MM.1S (cell line): ENCODE measurements around the gene PRSS27.

Experiments
- DNase-seq: peaks from one replicate; pipeline ENCODE4 v3.0.0-alpha.2; 2015
- H2AFZ ChIP-seq: fragments of 300-600 bp; sonication (generic); 2 replicates; pipeline ENCODE4 v1.6.0; 2016; ENCODE audit warnings: antibody characterized with exemption, low read length
- H3F3A ChIP-seq: fragments of 300-600 bp; sonication (generic); 2 replicates; pipeline ENCODE4 v1.6.1; 2016; ENCODE audit warnings: mild to moderate bottlenecking, antibody characterized with exemption, low read length, moderate library complexity, mixed read lengths; ENCODE audit not compliant: insufficient read depth
- H3K27ac ChIP-seq: fragments of 300-600 bp; sonication (generic); 2 replicates; pipeline ENCODE4 v1.5.1; 2016; ENCODE audit warnings: mild to moderate bottlenecking, low read length
- H3K27me3 ChIP-seq: fragments of 300-600 bp; sonication (generic); replicated peaks from 2 replicates; pipeline ENCODE4 v1.6.0; 2016; ENCODE audit warnings: low read length; ENCODE audit not compliant: insufficient read depth
- H3K36me3 ChIP-seq: fragments of 300-600 bp; sonication (generic); replicated peaks from 2 replicates; pipeline ENCODE4 v1.6.1; 2016; ENCODE audit warnings: mild to moderate bottlenecking, low read length, mixed read lengths; ENCODE audit not compliant: insufficient read depth
- H3K4me1 ChIP-seq: fragments of 300-600 bp; sonication (generic); 2 replicates; pipeline ENCODE4 v1.6.1; 2016; ENCODE audit warnings: low read length, mixed read lengths
- H3K4me2 ChIP-seq: fragments of 300-600 bp; sonication (generic); 2 replicates; pipeline ENCODE4 v1.6.0; 2016; ENCODE audit warnings: low read depth, low read length
- H3K4me3 ChIP-seq: fragments of 300-600 bp; sonication (generic); 2 replicates; pipeline ENCODE4 v1.5.1; 2016; ENCODE audit warnings: low read length, mixed read lengths
- H3K79me2 ChIP-seq: fragments of 300-600 bp; sonication (generic); 2 replicates; pipeline ENCODE4 v1.6.1; 2016; ENCODE audit warnings: mixed run types, low read length, mixed read lengths
- H3K9ac ChIP-seq: fragments of 300-600 bp; sonication (generic); 2 replicates; pipeline ENCODE4 v1.6.1; 2016; ENCODE audit warnings: low read length, mixed read lengths
- H3K9me2 ChIP-seq: fragments of 300-600 bp; sonication (generic); replicated peaks from 2 replicates; pipeline ENCODE4 v1.6.1; 2016; ENCODE audit warnings: mild to moderate bottlenecking, low read length, mixed read lengths; ENCODE audit not compliant: insufficient read depth
- H3K9me3 ChIP-seq: fragments of 300-600 bp; sonication (generic); replicated peaks from 2 replicates; pipeline ENCODE4 v1.6.1; 2016; ENCODE audit warnings: mild to moderate bottlenecking, low read length, mixed read lengths; ENCODE audit not compliant: insufficient read depth
- H4K20me1 ChIP-seq: fragments of 300-600 bp; sonication (generic); 2 replicates; pipeline ENCODE4 v1.6.1; 2016; ENCODE audit warnings: mild to moderate bottlenecking, low read length, moderate library complexity, mixed read lengths; ENCODE audit not compliant: insufficient read depth
- CTCF ChIP-seq: fragments of 300-600 bp; sonication (generic); IDR thresholded peaks from 2 replicates; pipeline ENCODE4 v1.5.1; 2016; ENCODE audit warnings: antibody characterized with exemption, low read length, mixed read lengths
- EZH2 ChIP-seq: fragments of 300-600 bp; sonication (generic); optimal IDR thresholded peaks from 2 replicates; pipeline ENCODE3; 2017; ENCODE audit warnings: low read depth, mild to moderate bottlenecking, antibody characterized with exemption, low read length, mixed read lengths
- EZH2phosphoT487 ChIP-seq: fragments of 300-600 bp; sonication (generic); IDR thresholded peaks from 2 replicates; pipeline ENCODE4 v1.6.1; 2018; ENCODE audit warnings: antibody characterized with exemption, low read length

The PRSS27 gene

GRCh38 chr16:2761472-2761871 lies 41.4 kb upstream of the PRSS27 start:
- Histone ChIP-seq H3K9me3 (no peaks in the 10 kb centered on the region), H3K4me3 (no peak overlapping the region), H4K20me1 (peaks cover 5% of the 10 kb centered on the region), H3K79me2 (peaks cover 100% of the 10 kb centered on the region), H3F3A (peaks cover under 1% of the 10 kb centered on the region), H3K27ac (no peak overlapping the region), H3K9me2 (no peaks in the 10 kb centered on the region), H2AFZ (no peak overlapping the region), H3K4me1 (no peaks in the 10 kb centered on the region), H3K4me2 (no peak overlapping the region), H3K27me3 (no peaks in the 10 kb centered on the region), H3K9ac (no peak overlapping the region), H3K36me3 (peaks cover 98% of the 10 kb centered on the region)
- TF ChIP-seq EZH2phosphoT487 (no peak), CTCF (no peak), EZH2 (no peak)
- no peak for DNase-seq

- Histone ChIP-seq H3K27ac (no peak overlapping the region), H2AFZ (no peak overlapping the region), H3K9me2 (no peaks in the 10 kb centered on the region), H3K9ac (no peak overlapping the region), H3K4me3 (no peak overlapping the region), H3K9me3 (no peaks in the 10 kb centered on the region), H4K20me1 (peaks cover 37% of the 10 kb centered on the region), H3K27me3 (no peaks in the 10 kb centered on the region), H3K36me3 (peaks cover 63% of the 10 kb centered on the region), H3K4me1 (peaks cover 14% of the 10 kb centered on the region; the same call in 1 of the 2 replicates), H3F3A (no peaks in the 10 kb centered on the region; the same call in 1 of the 2 replicates), H3K4me2 (no peak overlapping the region), H3K79me2 (peaks cover 95% of the 10 kb centered on the region)
- no peak for DNase-seq
- TF ChIP-seq CTCF (no peak), EZH2phosphoT487 (no peak), EZH2 (no peak)
Measured at GRCh38 chr16:2757344-2757743, 37.3 kb upstream of the PRSS27 start.

GRCh38 chr16:2756288-2757015 lies 36.4 kb upstream of the PRSS27 start:
- H3K4me2 ChIP-seq: no peak overlapping the region
- H3K9ac ChIP-seq: no peak overlapping the region
- peaks cover 19% of the 10 kb centered on the region for H3K4me1 ChIP-seq
- TF ChIP-seq EZH2 (no peak), CTCF (no peak), EZH2phosphoT487 (no peak)
- H2AFZ ChIP-seq: no peak overlapping the region
- H3F3A ChIP-seq: no peaks in the 10 kb centered on the region; the same call in 1 of the 2 replicates
- H4K20me1 ChIP-seq: peaks cover 37% of the 10 kb centered on the region
- H3K9me3 ChIP-seq: no peaks in the 10 kb centered on the region
- no peak overlapping the region for H3K27ac ChIP-seq
- H3K4me3 ChIP-seq: no peak overlapping the region
- DNase-seq: no peak
- H3K9me2 ChIP-seq: no peaks in the 10 kb centered on the region
- peaks cover 54% of the 10 kb centered on the region for H3K36me3 ChIP-seq
- H3K79me2 ChIP-seq: peaks cover 91% of the 10 kb centered on the region
- H3K27me3 ChIP-seq: no peaks in the 10 kb centered on the region
